ENCODE measurements around the gene MAP7D2. TPM values are rescaled to one million over a fixed set of nuclear protein-coding genes. Genes with fewer than 3 reads are reported as not detected.

The MAP7D2 gene
- 5.5 to 6.5 TPM (median 6.0 TPM) in 5 replicates for total RNA-seq (2022; extraction: Qiagen RNA extraction; ENCODE audit: low read depth)

GRCh38 chrX:20116577-20117240 is at the start of gene MAP7D2:
Gene MAP7D2, minus strand, starts transcription at chrX:20116907. Its CDS starts 28 bp downstream, at chrX:20116879.

DNA sequence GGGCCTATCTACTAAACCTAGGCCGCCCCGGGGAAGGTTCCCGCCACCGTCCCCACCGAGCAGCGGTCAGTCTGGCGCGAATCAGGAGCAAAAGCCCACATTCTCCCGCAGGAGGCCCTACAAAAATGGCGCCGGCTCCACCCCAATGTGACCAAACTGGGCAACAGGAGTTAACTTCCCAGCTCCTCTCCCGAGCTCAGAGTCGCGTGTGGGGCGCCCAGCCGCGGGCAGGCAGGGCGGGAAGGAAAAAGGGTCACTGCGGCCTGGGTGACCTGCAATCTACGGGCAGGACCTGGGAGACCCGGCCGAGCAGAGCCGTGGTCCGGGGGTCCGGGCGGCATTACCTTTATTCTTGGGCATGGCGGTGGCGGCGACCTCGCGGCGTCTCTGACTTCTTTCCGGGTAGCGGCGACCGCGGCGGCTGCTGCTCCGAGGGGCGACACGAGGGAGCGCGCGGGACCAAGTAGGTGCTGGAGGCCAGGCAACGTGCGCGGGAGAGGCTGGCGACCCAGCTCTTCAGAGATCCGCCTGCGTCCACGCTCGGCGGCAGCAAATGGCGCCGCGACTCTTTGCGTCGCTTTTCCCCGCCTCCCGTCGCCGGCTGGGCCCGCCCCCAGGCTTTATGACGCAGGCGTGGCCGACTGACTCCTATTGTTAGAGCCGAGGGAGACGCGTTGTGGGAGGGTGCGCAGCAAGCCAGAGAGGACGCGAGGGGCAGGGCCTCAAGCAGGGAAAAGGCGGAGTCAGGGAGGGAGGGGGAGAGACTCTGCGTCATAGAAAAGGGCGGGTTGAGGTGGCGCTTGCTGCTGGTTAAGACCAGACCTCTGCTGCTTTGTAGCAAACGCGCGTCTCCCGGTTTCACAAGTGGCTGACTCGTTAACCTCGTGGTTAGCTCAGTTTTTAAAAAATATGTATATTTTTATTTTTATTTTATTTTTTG is 24.8 kb upstream of the MAP7D2 start, which contains the start of gene EIF1AX:
TSS of gene EIF1AX (minus strand) at position 558 of the 940 bp plus-strand sequence. CDS start at position 360, 198 bp downstream.

GRCh38 chrX:19990556-19991349 is 126.0 kb downstream of the MAP7D2 start, which contains the start of gene BCLAF3:
Gene BCLAF3, minus strand, starts transcription at chrX:19991061. Its CDS starts 20,797 bp downstream, at chrX:19970264.

Other genes with a start within 250 kb of the MAP7D2 start
- 67.9 to 81.4 TPM (median 76.2 TPM) in 5 replicates for gene SH3KBP1, start 229.3 kb downstream of the MAP7D2 start, total RNA-seq (2022; extraction: Qiagen RNA extraction; ENCODE audit: low read depth)
- 1.3 to 3.9 TPM (median 3.6 TPM) in 5 replicates for gene BCLAF3, start 125.8 kb downstream of the MAP7D2 start, total RNA-seq (2022; extraction: Qiagen RNA extraction; ENCODE audit: low read depth)
- 81.9 to 116 TPM (median 106 TPM) in 5 replicates for gene EIF1AX, start 24.9 kb upstream of the MAP7D2 start, total RNA-seq (2022; extraction: Qiagen RNA extraction; ENCODE audit: low read depth)
- 27.4 to 59.2 TPM (median 53.0 TPM) in 5 replicates for gene RPS6KA3, start 150.0 kb upstream of the MAP7D2 start, total RNA-seq (2022; extraction: Qiagen RNA extraction; ENCODE audit: low read depth)